GM19397 (cell line): Measurements from ENCODE around the gene CYB5R3.
"Not testable (repeated sequence)": the region's sequence is repeated elsewhere in the genome, so short reads cannot be mapped to it uniquely, and the experiment has no call there.

ENCODE experiments used
- ATAC-seq: cut with Tn5 transposase; IDR thresholded peaks from one replicate; pipeline ENCODE4 v1.9.1; 2021; ENCODE audit warnings: mild to moderate bottlenecking, moderate library complexity; ENCODE audit not compliant: unreplicated experiment

The CYB5R3 gene

GRCh38 chr22:42608136-42608822, 40.9 kb downstream of the CYB5R3 start:
- no peak for ATAC-seq

- ATAC-seq, result not testable (repeated sequence)
Measured at GRCh38 chr22:42607641-42608040, 41.6 kb downstream of the CYB5R3 start.

GRCh38 chr22:42604403-42604802, 44.8 kb downstream of the CYB5R3 start:
- no peak for ATAC-seq

DNA sequence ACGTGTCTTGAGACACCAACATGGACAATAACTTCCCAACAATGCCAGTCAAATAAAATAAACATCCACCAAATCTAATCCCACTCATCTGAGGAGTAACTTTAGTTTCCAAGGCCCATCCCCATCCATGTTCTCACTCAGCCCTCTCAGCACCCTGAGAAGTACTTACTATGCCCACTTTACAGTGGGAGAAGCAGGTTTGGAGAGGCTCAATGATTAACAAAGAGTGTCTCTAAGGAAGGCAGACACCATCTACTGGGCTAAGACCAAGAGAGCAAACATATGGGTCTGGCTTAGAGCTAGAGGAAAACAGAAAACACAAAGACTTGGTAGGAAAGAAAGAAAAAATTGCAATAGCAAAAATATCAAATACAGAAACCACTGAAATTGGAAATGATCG, 45.8 kb downstream of the CYB5R3 start:
- ATAC-seq, result no peak

DNA sequence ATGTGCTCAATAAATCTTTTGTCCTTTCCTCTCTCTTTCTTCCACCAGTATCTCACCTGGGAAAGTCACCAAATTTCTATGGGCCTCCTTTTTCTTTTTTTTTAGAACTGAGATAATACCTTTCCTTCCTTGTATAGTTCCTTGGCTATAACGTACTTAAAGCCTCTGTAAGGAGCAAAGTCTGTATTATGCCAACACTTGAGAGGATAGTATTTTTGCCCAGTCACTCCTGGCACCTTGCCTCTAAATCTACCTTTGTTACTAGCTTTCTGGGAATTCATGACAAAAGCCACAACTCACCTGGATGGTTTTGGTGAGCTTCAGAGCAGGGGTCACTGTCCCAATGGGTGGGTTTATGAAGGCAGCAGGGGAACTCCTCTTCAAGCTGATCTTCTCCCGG, 46.7 kb downstream of the CYB5R3 start:
- no peak for ATAC-seq

- no peak for ATAC-seq
Measured at GRCh38 chr22:42601879-42602465, 47.2 kb downstream of the CYB5R3 start.

DNA sequence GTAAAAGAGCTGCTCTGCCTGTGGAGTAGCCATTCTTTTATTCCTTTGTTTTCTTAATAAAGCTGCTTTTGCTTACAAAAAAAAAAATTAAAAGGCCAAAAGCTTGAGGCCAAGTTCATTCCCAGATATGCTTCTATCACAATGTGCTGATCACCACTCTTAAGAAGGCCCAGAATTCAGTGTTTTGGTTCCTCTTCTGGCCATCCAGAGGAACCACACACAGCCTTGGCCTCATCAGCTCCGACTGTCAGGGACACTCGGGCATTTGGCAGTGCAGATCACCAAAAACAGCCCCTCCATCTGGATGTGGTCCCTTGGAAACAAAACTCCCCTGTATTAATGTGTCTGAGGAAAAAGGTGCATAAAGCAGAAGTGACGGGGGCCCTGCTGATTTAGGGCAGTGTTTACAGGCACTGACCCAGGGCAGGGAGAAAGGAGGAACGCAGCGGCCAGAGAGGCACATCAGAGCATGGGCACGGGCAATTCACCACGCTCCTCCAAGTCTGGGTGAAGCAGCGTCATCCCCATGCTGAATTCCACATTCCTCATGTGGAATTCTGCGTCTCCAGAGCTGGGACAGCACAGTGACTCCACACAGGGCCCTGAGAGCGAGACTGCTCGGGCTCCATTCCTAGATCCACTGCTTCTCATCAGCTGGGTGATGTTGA, 52.2 kb downstream of the CYB5R3 start:
- ATAC-seq, result no peak

- no peak for ATAC-seq
Measured at GRCh38 chr22:42596336-42596735, 52.9 kb downstream of the CYB5R3 start.

DNA sequence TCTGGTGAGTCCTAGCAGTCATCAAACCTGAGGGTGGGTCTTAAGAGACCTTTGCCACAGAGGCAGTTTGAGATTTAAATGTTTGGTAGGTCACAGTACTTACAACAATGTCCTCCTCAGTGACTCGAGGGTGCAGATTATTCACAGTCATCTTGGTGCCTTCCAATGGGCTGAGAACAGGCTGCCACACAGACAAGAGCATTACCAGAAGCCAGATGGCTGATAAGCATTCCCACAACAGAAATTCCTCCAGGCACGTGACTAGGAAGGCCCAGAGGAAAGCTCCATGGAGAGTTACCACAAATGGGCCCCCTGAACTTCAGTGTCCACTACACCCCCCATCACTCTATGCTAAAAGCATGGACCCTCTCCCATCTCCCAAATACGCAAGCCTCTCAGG, 53.8 kb downstream of the CYB5R3 start:
- ATAC-seq, result no peak

GRCh38 chr22:42591987-42592386, 57.2 kb downstream of the CYB5R3 start:
- ATAC-seq, result no peak

GRCh38 chr22:42587588-42588175, 61.5 kb downstream of the CYB5R3 start:
- no peak for ATAC-seq

DNA sequence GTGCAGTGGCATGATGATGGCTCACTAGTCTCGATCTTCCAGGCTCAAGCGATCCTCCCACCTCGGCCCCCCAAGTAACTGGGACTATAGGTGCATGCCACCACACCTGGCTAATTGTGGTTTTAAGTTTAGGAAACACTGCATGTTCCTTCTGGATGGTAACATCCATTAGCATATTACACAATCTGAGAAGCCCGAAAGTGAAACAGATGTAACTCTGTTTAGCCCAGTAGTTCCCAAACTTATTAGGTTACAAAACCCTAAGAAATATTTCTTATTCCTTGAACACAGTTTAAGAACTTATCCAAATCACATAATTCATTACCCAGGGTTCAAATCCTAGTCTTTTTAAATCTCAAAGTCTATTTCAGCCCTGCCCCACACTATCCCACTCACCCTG, 62.8 kb downstream of the CYB5R3 start:
- ATAC-seq, result no peak

DNA sequence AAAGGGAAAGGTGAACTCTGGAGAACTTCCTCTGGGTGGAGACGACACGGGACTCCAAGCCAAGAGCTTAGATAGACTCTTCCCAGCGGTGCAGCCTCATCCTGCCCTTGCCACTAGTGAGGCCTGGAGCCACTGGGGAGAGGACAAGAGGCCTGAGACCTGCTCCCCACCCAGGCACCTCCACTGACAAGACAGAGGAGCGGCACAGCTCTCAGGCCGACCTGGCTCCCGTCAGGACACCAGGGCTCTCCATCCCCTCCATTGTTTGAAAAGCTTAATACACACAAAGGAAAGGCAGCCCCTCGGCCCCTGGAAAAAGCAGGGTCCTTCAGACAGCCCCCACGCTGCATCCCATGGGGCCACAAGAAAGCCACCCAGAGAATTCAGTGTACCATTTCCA, 64.1 kb downstream of the CYB5R3 start:
- ATAC-seq, result no peak

DNA sequence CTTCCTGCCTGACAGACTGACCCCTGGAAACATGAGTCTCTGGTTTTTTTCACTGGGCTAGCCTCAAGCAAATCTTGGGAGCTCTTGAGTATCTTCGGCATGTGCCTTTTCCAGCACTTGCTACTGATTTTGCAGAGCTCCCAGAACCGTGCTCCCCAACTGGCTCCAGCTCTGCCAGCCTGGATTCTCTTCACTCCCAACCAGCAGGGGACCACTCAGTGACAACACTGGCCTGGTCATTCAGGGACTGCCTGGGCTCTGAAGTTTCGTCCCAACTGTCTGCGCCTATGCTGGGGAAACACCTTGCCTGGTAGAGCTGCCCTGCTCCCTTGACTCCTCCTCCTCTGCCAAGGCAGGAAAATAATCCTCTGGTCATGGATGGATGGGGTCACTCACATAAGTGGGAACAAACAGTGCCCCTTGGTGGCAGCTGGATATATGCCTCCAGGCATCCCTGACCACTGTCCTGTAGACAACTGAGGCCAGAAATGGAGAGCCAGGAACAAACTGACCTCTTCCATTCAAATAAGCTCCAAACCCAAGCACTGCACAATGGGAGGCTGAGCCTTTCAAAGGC, 64.7 kb downstream of the CYB5R3 start:
- ATAC-seq, result no peak

- no peak for ATAC-seq
Measured at GRCh38 chr22:42582987-42583386, 66.2 kb downstream of the CYB5R3 start.

- ATAC-seq, result no peak
Measured at GRCh38 chr22:42581762-42582716, 67.2 kb downstream of the CYB5R3 start.

- ATAC-seq, result not testable (repeated sequence)
Measured at GRCh38 chr22:42581194-42581761, 67.9 kb downstream of the CYB5R3 start.

GRCh38 chr22:42580040-42580439, 69.2 kb downstream of the CYB5R3 start:
- not testable (repeated sequence) for ATAC-seq

- no peak for ATAC-seq
Measured at GRCh38 chr22:42577623-42578240, 71.5 kb downstream of the CYB5R3 start.

- ATAC-seq, result not testable (repeated sequence)
Measured at GRCh38 chr22:42577141-42577540, 72.1 kb downstream of the CYB5R3 start.
